WTC11 (cell line): ENCODE measurements around the gene ACSF2. TPM values are rescaled to one million over a fixed set of nuclear protein-coding genes. Genes with fewer than 3 reads are reported as not detected.
"Not testable (repeated sequence)": the region's sequence is repeated elsewhere in the genome, so short reads cannot be mapped to it uniquely, and the experiment has no call there.

Experiments
- ATAC-seq: fragments of 200-7000 bp; cut with Tn5 transposase; 2 replicates; pipeline ENCODE4 v1.10.0; 2021; ENCODE audit warnings: mild to moderate bottlenecking, moderate library complexity
- CTCF ChIA-PET: fragments of 300-600 bp; sonication (Branson Sonifier 250); formaldehyde crosslinking; loops from one replicate; lab custom pipeline; 2021; ENCODE audit warnings: antibody characterized with exemption; lab: Charles Lee
- POLR2A ChIA-PET: fragments of 350-600 bp; sonication (Branson Sonifier 250); formaldehyde crosslinking; loops from one replicate; lab custom pipeline; 2021; ENCODE audit warnings: antibody characterized with exemption; lab: Charles Lee
- DNase-seq: peaks from one replicate; pipeline ENCODE4 v3.0.0; 2021; ENCODE audit warnings: low spot score
- H3K27ac Mint-ChIP-seq: 2 replicates; pipeline ENCODE4 v1.8.0; 2021; ENCODE audit warnings: mixed read lengths
- H3K27me3 Mint-ChIP-seq: 2 replicates; pipeline ENCODE4 v1.8.0; 2021; ENCODE audit warnings: low read depth, mild to moderate bottlenecking, moderate library complexity, mixed read lengths
- H3K36me3 Mint-ChIP-seq: 2 replicates; pipeline ENCODE4 v1.8.0; 2021; ENCODE audit warnings: mixed read lengths
- H3K4me1 Mint-ChIP-seq: 2 replicates; pipeline ENCODE4 v1.8.0; 2022; ENCODE audit warnings: mixed read lengths
- H3K4me3 Mint-ChIP-seq: 2 replicates; pipeline ENCODE4 v1.8.0; 2021; ENCODE audit warnings: mild to moderate bottlenecking, moderate library complexity, mixed read lengths
- H3K9me3 Mint-ChIP-seq: 2 replicates; pipeline ENCODE4 v1.8.0; 2021; ENCODE audit warnings: mixed read lengths
- CBFB ChIP-seq: sonication (generic); formaldehyde crosslinking; IDR thresholded peaks from 2 replicates; pipeline ENCODE4 v1.8.1; 2022; ENCODE audit warnings: mild to moderate bottlenecking, low read depth, missing genetic modification reagents
- FOXP1 ChIP-seq: sonication (generic); formaldehyde crosslinking; IDR thresholded peaks from 2 replicates; pipeline ENCODE4 v1.8.0; 2022; ENCODE audit warnings: missing genetic modification reagents, mild to moderate bottlenecking, moderate library complexity, borderline replicate concordance
- JUN ChIP-seq: sonication (generic); formaldehyde crosslinking; IDR thresholded peaks from 2 replicates; pipeline ENCODE4 v1.8.0; 2023; ENCODE audit warnings: mild to moderate bottlenecking, missing genetic modification reagents
- KAT7 ChIP-seq: sonication (generic); formaldehyde crosslinking; IDR thresholded peaks from 2 replicates; pipeline ENCODE4 v1.8.1; 2023; ENCODE audit warnings: missing genetic modification reagents, mild to moderate bottlenecking, borderline replicate concordance
- NFE2L1 ChIP-seq: sonication (generic); formaldehyde crosslinking; IDR thresholded peaks from 2 replicates; pipeline ENCODE4 v1.8.1; 2023; ENCODE audit warnings: missing genetic modification reagents
- ZNF121 ChIP-seq: sonication (generic); formaldehyde crosslinking; IDR thresholded peaks from 2 replicates; pipeline ENCODE4 v1.8.0; 2023; ENCODE audit warnings: missing genetic modification reagents
- ZNF671 ChIP-seq: fragments of 250-450 bp; sonication (Bioruptor Pico); IDR thresholded peaks from 2 replicates; pipeline ENCODE4 v1.8.0; 2021; ENCODE audit warnings: mild to moderate bottlenecking
- total RNA-seq: library from RNA; stranded (reverse); gene quantifications from 3 replicates; pipeline ENCODE4 v1.2.3, GENCODE V29; 2021
- TF ChIP-seq, protein P1 (sequence below): fragments of 200-600 bp; IDR thresholded peaks from 2 replicates; pipeline ENCODE4 v1.8.0; 2022; ENCODE audit warnings: antibody characterized with exemption
- TF ChIP-seq, protein P2 (sequence below): sonication (generic); formaldehyde crosslinking; IDR thresholded peaks from 2 replicates; pipeline ENCODE4 v1.8.0; 2022; ENCODE audit warnings: mild to moderate bottlenecking, missing genetic modification reagents
- TF ChIP-seq, protein P3 (sequence below): sonication (generic); formaldehyde crosslinking; IDR thresholded peaks from 2 replicates; pipeline ENCODE4 v1.8.0; 2023; ENCODE audit warnings: mild to moderate bottlenecking, missing genetic modification reagents
- TF ChIP-seq, protein P4 (sequence below): fragments of 250-450 bp; sonication (Bioruptor Pico); IDR thresholded peaks from 2 replicates; pipeline ENCODE4 v1.9.0; 2021; ENCODE audit warnings: mild to moderate bottlenecking, borderline replicate concordance
- TF ChIP-seq, protein P5 (sequence below): fragments of 250-450 bp; sonication (Bioruptor Pico); conservative IDR thresholded peaks from 2 replicates; pipeline ENCODE4 v1.9.0; 2021; ENCODE audit warnings: mild to moderate bottlenecking
- TF ChIP-seq, protein P6 (sequence below): sonication (generic); formaldehyde crosslinking; IDR thresholded peaks from 2 replicates; pipeline ENCODE4 v1.8.1; 2023; ENCODE audit warnings: mild to moderate bottlenecking, missing genetic modification reagents, moderate library complexity

ACSF2 gene
- total RNA-seq, 1 experiment from 2014 or later = 19.9 TPM

DNA sequence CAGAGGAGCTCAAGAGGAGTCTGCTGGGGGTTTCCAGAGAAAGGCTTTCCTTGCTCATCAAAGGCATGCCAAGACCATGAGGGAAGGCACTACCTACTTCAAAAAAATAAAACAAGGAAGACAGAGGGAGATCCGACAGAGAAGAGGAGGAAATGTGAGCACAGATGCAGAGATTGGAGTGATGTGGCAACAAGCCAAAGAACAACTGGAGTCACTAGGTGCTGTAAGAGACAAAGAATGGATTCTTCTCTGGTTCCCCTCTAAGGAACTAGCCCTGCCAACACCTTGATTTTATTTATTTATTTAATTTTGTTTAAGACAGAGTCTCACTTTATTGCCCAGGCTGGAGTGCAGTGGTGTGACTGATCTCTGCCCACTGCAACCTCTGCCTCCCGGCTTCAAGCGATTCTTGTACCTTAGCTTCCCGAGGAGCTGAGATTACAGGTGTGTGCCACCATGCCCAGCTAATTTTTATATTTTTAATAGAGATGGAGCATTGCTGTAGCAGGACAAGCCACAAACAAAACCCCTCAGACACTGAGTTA, 13.8 kb upstream of the ACSF2 start (continued):
- TF ChIP-seq, protein P1, sequence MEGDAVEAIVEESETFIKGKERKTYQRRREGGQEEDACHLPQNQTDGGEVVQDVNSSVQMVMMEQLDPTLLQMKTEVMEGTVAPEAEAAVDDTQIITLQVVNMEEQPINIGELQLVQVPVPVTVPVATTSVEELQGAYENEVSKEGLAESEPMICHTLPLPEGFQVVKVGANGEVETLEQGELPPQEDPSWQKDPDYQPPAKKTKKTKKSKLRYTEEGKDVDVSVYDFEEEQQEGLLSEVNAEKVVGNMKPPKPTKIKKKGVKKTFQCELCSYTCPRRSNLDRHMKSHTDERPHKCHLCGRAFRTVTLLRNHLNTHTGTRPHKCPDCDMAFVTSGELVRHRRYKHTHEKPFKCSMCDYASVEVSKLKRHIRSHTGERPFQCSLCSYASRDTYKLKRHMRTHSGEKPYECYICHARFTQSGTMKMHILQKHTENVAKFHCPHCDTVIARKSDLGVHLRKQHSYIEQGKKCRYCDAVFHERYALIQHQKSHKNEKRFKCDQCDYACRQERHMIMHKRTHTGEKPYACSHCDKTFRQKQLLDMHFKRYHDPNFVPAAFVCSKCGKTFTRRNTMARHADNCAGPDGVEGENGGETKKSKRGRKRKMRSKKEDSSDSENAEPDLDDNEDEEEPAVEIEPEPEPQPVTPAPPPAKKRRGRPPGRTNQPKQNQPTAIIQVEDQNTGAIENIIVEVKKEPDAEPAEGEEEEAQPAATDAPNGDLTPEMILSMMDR = no peak
- TF ChIP-seq, protein P2, sequence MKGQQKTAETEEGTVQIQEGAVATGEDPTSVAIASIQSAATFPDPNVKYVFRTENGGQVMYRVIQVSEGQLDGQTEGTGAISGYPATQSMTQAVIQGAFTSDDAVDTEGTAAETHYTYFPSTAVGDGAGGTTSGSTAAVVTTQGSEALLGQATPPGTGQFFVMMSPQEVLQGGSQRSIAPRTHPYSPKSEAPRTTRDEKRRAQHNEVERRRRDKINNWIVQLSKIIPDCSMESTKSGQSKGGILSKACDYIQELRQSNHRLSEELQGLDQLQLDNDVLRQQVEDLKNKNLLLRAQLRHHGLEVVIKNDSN (CRISPR knock-in tag) = no peak
- TF ChIP-seq KAT7 (CRISPR knock-in tag) (no peak), ZNF121 (CRISPR knock-in tag) (no peak), NFE2L1 (CRISPR knock-in tag) (no peak), CBFB (no peak)
- TF ChIP-seq, protein P3, sequence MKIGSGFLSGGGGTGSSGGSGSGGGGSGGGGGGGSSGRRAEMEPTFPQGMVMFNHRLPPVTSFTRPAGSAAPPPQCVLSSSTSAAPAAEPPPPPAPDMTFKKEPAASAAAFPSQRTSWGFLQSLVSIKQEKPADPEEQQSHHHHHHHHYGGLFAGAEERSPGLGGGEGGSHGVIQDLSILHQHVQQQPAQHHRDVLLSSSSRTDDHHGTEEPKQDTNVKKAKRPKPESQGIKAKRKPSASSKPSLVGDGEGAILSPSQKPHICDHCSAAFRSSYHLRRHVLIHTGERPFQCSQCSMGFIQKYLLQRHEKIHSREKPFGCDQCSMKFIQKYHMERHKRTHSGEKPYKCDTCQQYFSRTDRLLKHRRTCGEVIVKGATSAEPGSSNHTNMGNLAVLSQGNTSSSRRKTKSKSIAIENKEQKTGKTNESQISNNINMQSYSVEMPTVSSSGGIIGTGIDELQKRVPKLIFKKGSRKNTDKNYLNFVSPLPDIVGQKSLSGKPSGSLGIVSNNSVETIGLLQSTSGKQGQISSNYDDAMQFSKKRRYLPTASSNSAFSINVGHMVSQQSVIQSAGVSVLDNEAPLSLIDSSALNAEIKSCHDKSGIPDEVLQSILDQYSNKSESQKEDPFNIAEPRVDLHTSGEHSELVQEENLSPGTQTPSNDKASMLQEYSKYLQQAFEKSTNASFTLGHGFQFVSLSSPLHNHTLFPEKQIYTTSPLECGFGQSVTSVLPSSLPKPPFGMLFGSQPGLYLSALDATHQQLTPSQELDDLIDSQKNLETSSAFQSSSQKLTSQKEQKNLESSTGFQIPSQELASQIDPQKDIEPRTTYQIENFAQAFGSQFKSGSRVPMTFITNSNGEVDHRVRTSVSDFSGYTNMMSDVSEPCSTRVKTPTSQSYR (CRISPR knock-in tag) = no peak
- TF ChIP-seq, protein P4, sequence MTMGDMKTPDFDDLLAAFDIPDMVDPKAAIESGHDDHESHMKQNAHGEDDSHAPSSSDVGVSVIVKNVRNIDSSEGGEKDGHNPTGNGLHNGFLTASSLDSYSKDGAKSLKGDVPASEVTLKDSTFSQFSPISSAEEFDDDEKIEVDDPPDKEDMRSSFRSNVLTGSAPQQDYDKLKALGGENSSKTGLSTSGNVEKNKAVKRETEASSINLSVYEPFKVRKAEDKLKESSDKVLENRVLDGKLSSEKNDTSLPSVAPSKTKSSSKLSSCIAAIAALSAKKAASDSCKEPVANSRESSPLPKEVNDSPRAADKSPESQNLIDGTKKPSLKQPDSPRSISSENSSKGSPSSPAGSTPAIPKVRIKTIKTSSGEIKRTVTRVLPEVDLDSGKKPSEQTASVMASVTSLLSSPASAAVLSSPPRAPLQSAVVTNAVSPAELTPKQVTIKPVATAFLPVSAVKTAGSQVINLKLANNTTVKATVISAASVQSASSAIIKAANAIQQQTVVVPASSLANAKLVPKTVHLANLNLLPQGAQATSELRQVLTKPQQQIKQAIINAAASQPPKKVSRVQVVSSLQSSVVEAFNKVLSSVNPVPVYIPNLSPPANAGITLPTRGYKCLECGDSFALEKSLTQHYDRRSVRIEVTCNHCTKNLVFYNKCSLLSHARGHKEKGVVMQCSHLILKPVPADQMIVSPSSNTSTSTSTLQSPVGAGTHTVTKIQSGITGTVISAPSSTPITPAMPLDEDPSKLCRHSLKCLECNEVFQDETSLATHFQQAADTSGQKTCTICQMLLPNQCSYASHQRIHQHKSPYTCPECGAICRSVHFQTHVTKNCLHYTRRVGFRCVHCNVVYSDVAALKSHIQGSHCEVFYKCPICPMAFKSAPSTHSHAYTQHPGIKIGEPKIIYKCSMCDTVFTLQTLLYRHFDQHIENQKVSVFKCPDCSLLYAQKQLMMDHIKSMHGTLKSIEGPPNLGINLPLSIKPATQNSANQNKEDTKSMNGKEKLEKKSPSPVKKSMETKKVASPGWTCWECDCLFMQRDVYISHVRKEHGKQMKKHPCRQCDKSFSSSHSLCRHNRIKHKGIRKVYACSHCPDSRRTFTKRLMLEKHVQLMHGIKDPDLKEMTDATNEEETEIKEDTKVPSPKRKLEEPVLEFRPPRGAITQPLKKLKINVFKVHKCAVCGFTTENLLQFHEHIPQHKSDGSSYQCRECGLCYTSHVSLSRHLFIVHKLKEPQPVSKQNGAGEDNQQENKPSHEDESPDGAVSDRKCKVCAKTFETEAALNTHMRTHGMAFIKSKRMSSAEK (CRISPR knock-in tag) = no peak

DNA sequence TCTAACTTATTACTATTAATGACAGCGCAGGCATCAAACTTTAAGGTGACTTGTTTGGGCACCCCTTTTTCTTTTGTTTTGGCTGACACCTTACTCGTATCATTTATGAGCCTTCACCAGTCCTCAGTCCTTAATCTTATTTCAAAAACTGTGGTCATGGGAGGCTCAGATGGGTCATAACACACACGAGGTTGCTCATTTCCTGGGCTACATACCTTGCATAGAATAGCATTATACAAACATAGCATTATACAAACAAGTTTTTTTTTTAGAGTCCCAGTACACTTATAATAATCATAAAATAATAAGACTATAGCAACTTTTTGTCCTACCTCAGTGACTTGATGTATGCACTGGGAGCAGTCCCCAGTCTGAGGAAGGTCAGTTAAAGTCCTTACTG, 11.2 kb upstream of the ACSF2 start:
- TF ChIP-seq, protein P5, sequence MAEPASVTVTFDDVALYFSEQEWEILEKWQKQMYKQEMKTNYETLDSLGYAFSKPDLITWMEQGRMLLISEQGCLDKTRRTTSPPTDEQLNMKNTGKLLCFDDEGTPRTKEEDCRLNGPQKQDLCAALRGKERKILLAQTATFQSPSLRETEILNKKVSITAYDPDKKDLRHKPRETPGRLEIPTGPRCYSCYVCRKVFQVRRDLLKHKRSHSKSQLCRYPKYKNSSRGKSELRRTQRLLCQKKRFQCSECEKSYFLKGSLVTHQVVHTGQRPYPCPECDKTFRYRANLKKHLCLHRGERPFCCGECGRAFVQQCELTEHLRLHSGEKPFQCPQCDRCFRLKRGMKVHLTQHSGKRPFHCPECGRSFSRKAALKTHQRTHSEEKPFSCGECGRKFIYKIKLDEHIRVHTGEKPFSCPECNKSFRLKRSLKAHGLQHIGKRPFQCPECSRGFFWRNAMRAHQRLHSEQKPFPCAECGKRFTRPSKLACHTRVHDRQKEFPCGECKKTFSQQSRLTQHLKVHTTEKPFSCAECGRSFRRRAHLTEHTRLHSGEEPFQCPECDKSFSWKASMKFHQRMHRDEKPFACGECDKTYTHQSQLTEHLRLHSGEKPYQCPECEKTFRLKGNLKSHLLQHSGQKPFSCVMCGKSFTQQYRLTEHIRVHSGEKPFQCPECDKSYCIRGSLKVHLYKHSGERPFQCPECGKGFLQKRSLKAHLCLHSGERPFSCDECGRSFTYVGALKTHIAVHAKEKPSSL (CRISPR knock-in tag) = no peak
- no peak for TF ChIP-seq JUN (CRISPR knock-in tag)
- no peak for TF ChIP-seq ZNF121 (CRISPR knock-in tag)
- no peak for TF ChIP-seq ZNF671 (CRISPR knock-in tag)
- TF ChIP-seq, protein P6, sequence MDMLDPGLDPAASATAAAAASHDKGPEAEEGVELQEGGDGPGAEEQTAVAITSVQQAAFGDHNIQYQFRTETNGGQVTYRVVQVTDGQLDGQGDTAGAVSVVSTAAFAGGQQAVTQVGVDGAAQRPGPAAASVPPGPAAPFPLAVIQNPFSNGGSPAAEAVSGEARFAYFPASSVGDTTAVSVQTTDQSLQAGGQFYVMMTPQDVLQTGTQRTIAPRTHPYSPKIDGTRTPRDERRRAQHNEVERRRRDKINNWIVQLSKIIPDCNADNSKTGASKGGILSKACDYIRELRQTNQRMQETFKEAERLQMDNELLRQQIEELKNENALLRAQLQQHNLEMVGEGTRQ (CRISPR knock-in tag) = no peak
- no peak for TF ChIP-seq FOXP1
- TF ChIP-seq, all 79 proteins: peak for 0
- CTCF ChIA-PET = interaction anchor here (1.6 kb wide), 1 partner anchor 17 kb away, joined by 6 read pairs; the partner anchor contains the start of gene LRRC59
- H3K27me3 Mint-ChIP-seq = peaks cover 26% of the 10 kb centered on the region
- H3K9me3 Mint-ChIP-seq = peaks cover 16% of the 10 kb centered on the region
- ATAC-seq (no peak), DNase-seq (no peak)
- 0 out of 2 replicates have a peak, but pooled peaks cover 3% of the 10 kb centered on the region for H3K4me1 Mint-ChIP-seq
- no peak overlapping the region for H3K27ac Mint-ChIP-seq
- POLR2A ChIA-PET = no interaction called here
- H3K4me3 Mint-ChIP-seq = no peak overlapping the region
- peaks cover 6% of the 10 kb centered on the region for H3K36me3 Mint-ChIP-seq

DNA sequence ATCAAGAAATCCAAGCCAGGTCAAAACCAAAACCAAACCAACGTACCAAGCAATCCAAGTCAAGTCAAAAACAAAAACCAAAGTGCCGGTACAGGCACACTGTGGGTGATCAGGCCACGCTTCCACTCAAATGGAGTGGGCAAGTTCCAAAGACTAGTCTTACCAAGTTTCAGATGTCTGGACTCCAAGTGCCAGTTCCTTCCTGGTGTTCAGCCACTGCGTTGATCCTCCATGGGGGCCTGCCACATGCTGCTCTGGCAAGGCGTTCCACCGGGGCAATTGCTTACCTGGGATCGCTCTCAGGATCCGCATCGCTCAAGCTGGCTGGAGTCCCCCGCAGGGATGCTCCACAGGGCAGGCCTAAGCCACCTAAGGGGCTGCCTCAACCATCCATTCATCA, 6.4 kb upstream of the ACSF2 start:
- Mint-ChIP-seq H3K9me3 (peaks cover 18% of the 10 kb centered on the region), H3K27me3 (peaks cover 24% of the 10 kb centered on the region)
- H3K4me3 Mint-ChIP-seq, CTCF ChIA-PET, H3K4me1 Mint-ChIP-seq, H3K36me3 Mint-ChIP-seq, H3K27ac Mint-ChIP-seq, POLR2A ChIA-PET, ATAC-seq, DNase-seq: not testable (repeated sequence)
